WERI-Rb-1 (cell line): ENCODE measurements around the gene CCNG1.

ENCODE experiments used
- DNase-seq: peaks from one replicate; pipeline ENCODE4 v3.0.0-alpha.2; 2020
- H3K27ac ChIP-seq: fragments of 250-450 bp; sonication (Bioruptor Pico); 2 replicates; pipeline ENCODE4 v1.5.1; 2020; ENCODE audit warnings: mild to moderate bottlenecking, moderate library complexity
- H3K27me3 ChIP-seq: fragments of 250-450 bp; sonication (Bioruptor Pico); 2 replicates; pipeline ENCODE4 v1.5.1; 2021; ENCODE audit warnings: mild to moderate bottlenecking, low read depth, moderate library complexity; ENCODE audit not compliant: insufficient read depth, severe bottlenecking
- H3K36me3 ChIP-seq: fragments of 250-450 bp; sonication (Bioruptor Pico); 2 replicates; pipeline ENCODE4 v1.5.1; 2020; ENCODE audit warnings: mild to moderate bottlenecking, moderate library complexity
- H3K4me3 ChIP-seq: 2 replicates; pipeline ENCODE4 v1.5.1; 2011; ENCODE audit warnings: low read depth, mild to moderate bottlenecking, control low read depth, low read length
- H3K9me3 ChIP-seq: fragments of 250-450 bp; sonication (Bioruptor Pico); 2 replicates; pipeline ENCODE4 v1.5.1; 2021; ENCODE audit warnings: mild to moderate bottlenecking, moderate library complexity; ENCODE audit not compliant: severe bottlenecking
- CTCF ChIP-seq: IDR thresholded peaks from 2 replicates; pipeline ENCODE4 v1.5.1; 2011; ENCODE audit warnings: low read depth, mild to moderate bottlenecking, control low read depth, inconsistent platforms, low read length

The CCNG1 gene

GRCh38 chr5:163478126-163478981 lies 41.0 kb downstream of the CCNG1 start:
- TF ChIP-seq CTCF = no peak
- H3K27ac ChIP-seq = no peak overlapping the region
- no peaks in the 10 kb centered on the region for H3K9me3 ChIP-seq
- H3K27me3 ChIP-seq = no peaks in the 10 kb centered on the region
- peaks cover 42% of the 10 kb centered on the region for H3K36me3 ChIP-seq
- H3K4me3 ChIP-seq = no peak overlapping the region
- DNase-seq = no peak

- no peak overlapping the region for H3K27ac ChIP-seq
- no peaks in the 10 kb centered on the region for H3K27me3 ChIP-seq
- no peak for TF ChIP-seq CTCF
- DNase-seq = no peak
- no peaks in the 10 kb centered on the region for H3K9me3 ChIP-seq
- peaks cover 42% of the 10 kb centered on the region for H3K36me3 ChIP-seq
- H3K4me3 ChIP-seq = no peak overlapping the region
Observed at GRCh38 chr5:163478982-163479271, 41.5 kb downstream of the CCNG1 start.

GRCh38 chr5:163489055-163489744 lies 51.8 kb downstream of the CCNG1 start:
- DNase-seq = peak; percentile 32
- Histone ChIP-seq H3K27me3 (no peaks in the 10 kb centered on the region), H3K4me3 (no peak overlapping the region), H3K36me3 (peaks cover 26% of the 10 kb centered on the region), H3K9me3 (no peaks in the 10 kb centered on the region), H3K27ac (no peak overlapping the region)
- peak; percentile 43; the same call in 1 of the 2 replicates for TF ChIP-seq CTCF

- no peak overlapping the region for H3K4me3 ChIP-seq
- TF ChIP-seq CTCF = no peak
- peaks cover 25% of the 10 kb centered on the region for H3K36me3 ChIP-seq
- H3K27me3 ChIP-seq = no peaks in the 10 kb centered on the region
- no peak for DNase-seq
- no peaks in the 10 kb centered on the region for H3K9me3 ChIP-seq
- no peak overlapping the region for H3K27ac ChIP-seq
Observed at GRCh38 chr5:163489745-163490075, 52.3 kb downstream of the CCNG1 start.
